ENCODE results near the gene RDX. TPM values are rescaled to one million over a fixed set of nuclear protein-coding genes. Genes with fewer than 3 reads are reported as not detected.

The RDX gene
- total and polyA plus RNA-seq, 2 of the 8 experiments (the other 6 are each of a cell fraction or from before 2014, with no cell fraction given), result 27.4 to 100 TPM

DNA sequence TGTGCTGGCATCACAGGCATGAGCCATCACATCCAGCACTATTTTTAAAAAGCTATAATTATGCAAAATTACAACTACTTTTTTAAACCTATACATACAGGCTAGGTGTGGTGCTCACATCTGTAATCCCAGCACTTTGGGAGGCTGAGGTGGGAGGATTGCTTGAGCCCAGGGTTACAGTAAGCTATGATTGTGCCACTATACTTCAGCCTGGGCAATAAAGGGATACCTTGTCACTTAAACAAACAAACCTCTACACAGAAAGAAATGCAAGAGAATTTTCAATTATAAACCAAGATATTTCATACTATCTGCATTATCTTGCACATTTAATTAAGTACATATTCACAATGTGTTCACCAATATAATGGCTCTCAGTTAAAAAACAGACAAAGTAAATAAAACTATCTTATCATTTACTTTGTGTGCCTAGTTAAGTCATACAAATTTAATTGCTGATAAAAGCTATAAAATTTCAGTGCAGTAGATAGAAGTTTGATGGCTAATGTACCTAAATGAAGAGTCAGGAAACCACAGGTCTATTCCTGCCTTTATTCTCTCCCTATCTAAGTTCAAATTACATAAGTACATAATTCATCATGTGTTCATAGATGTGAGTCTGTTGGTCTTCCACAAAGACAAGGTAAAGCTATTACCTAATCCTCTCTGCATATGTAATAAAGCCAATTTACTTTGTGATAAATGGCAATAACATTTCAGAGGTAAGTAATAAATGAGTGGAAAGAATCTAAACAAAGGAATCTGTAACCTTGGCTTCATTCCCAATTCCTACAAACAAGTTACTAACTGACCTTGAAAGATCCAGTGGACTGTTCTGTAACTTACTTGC lies 9.0 kb upstream of the RDX start:
- FAIRE-seq, result no peak
- CTCF ChIA-PET (ENCODE audit: partially characterized antibody), result interaction anchor here (1.3 kb wide), 1 partner anchor 14 kb away, joined by 3 read pairs; no protein-coding TSS in a partner anchor
- no peaks in the 10 kb centered on the region for H3K27me3 ChIP-seq (replicated peaks in 1 of 4; ENCODE audit: control insufficient read depth in 3 of 4, extremely low read depth in 1 of 4, insufficient read depth in 3 of 4, low read length in 3 of 4)

More for the DNA sequence above, 9.0 kb upstream of the RDX start:
- Histone ChIP-seq H3K36me3 (ENCODE audit: control insufficient read depth in 2 of 4, insufficient read depth in 4 of 4, low read length in 3 of 4) (no peaks in the 10 kb centered on the region), H3K79me2 (ENCODE audit: control insufficient read depth in 1 of 2, insufficient read depth in 2 of 2, low read length in 2 of 2) (no peaks in the 10 kb centered on the region), H3K9me3 (ENCODE audit: insufficient read depth in 2 of 2, low read depth in 1 of 2, low read length in 1 of 2) (peaks cover 0 to 3% of the 10 kb centered on the region in 2 experiments; a peak in 1 of 4 replicates), H4K8ac (ENCODE audit: extremely low read depth, insufficient read depth, low read length) (no peak overlapping the region), H2BK5ac (ENCODE audit: low read depth, low read length) (no peak overlapping the region), H2AK5ac (ENCODE audit: low read depth, low read length) (no peak overlapping the region), H3K18ac (ENCODE audit: extremely low read depth, low read length) (no peak overlapping the region), H3K79me1 (ENCODE audit: low read depth, low read length) (no peaks in the 10 kb centered on the region), H3K56ac (replicated peaks; ENCODE audit: insufficient read length, low read depth, low read length) (no peak overlapping the region), H2BK15ac (ENCODE audit: low read length) (no peak overlapping the region), H3K9ac (replicated peaks in 1 of 4; ENCODE audit: extremely low read depth in 1 of 4, low read depth in 3 of 4, low read length in 3 of 4) (no peak overlapping the region), H3K4me3 (ENCODE audit: extremely low read depth in 1 of 4, insufficient read depth in 2 of 4, low read depth in 3 of 4, low read length in 4 of 4) (no peak overlapping the region), H3K23me2 (ENCODE audit: low read depth, low read length) (0 out of 2 replicates have a peak, but pooled peaks cover 2% of the 10 kb centered on the region), H2BK12ac (ENCODE audit: low read depth, low read length) (no peak overlapping the region), H3K23ac (ENCODE audit: insufficient read length) (no peak overlapping the region), H3K4me1 (replicated peaks in 1 of 4; ENCODE audit: control insufficient read depth in 3 of 4, insufficient read depth in 4 of 4, low read length in 3 of 4) (peaks cover 0 to 12% (median 0%) of the 10 kb centered on the region in 4 experiments; a peak in 2 of 7 replicates), H3K27ac (ENCODE audit: low read depth, low read length) (no peak overlapping the region), H3K4ac (replicated peaks; ENCODE audit: insufficient read length, low read depth, low read length) (no peak overlapping the region), H4K20me1 (replicated peaks in 1 of 2; ENCODE audit: control insufficient read depth in 1 of 2, insufficient read depth in 2 of 2, low read length in 2 of 2) (no peaks in the 10 kb centered on the region), H3K14ac (ENCODE audit: insufficient read length) (no peak overlapping the region), H3K4me2 (ENCODE audit: insufficient read depth in 1 of 2, low read depth in 2 of 2, low read length in 2 of 2) (no peak overlapping the region), H4K5ac (ENCODE audit: insufficient read length, low read depth, low read length) (no peak overlapping the region), H2BK120ac (replicated peaks; ENCODE audit: low read depth, low read length) (no peak overlapping the region), H2AFZ (ENCODE audit: low read length) (no peak overlapping the region), H4K91ac (replicated peaks; ENCODE audit: insufficient read length, low read length) (no peak overlapping the region), H2BK20ac (ENCODE audit: low read length) (no peak overlapping the region)
- no peak for TF ChIP-seq RAD21 (IDR thresholded peaks at IDR 0.05 in 1 of 2, conservative IDR thresholded peaks at IDR 0.05 in 1 of 2; ENCODE audit: low read depth in 2 of 2, low read length in 2 of 2)
- TF ChIP-seq, protein P1, sequence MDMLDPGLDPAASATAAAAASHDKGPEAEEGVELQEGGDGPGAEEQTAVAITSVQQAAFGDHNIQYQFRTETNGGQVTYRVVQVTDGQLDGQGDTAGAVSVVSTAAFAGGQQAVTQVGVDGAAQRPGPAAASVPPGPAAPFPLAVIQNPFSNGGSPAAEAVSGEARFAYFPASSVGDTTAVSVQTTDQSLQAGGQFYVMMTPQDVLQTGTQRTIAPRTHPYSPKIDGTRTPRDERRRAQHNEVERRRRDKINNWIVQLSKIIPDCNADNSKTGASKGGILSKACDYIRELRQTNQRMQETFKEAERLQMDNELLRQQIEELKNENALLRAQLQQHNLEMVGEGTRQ (IDR thresholded peaks at IDR 0.05; ENCODE audit: low read length), result no peak
- no peak for TF ChIP-seq TAF1 (IDR thresholded peaks at IDR 0.05; ENCODE audit: low read depth, low read length)
- no peak for TF ChIP-seq RXRA (IDR thresholded peaks at IDR 0.05; ENCODE audit: insufficient read depth, low read depth, low read length)
- TF ChIP-seq, protein P2, sequence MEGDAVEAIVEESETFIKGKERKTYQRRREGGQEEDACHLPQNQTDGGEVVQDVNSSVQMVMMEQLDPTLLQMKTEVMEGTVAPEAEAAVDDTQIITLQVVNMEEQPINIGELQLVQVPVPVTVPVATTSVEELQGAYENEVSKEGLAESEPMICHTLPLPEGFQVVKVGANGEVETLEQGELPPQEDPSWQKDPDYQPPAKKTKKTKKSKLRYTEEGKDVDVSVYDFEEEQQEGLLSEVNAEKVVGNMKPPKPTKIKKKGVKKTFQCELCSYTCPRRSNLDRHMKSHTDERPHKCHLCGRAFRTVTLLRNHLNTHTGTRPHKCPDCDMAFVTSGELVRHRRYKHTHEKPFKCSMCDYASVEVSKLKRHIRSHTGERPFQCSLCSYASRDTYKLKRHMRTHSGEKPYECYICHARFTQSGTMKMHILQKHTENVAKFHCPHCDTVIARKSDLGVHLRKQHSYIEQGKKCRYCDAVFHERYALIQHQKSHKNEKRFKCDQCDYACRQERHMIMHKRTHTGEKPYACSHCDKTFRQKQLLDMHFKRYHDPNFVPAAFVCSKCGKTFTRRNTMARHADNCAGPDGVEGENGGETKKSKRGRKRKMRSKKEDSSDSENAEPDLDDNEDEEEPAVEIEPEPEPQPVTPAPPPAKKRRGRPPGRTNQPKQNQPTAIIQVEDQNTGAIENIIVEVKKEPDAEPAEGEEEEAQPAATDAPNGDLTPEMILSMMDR (IDR thresholded peaks at IDR 0.05; ENCODE audit: control extremely low read depth in 1 of 3, insufficient read depth in 1 of 3, low read depth in 1 of 3, low read length in 3 of 3), result no peak
- no peak for TF ChIP-seq KDM4A (IDR thresholded peaks at IDR 0.05; ENCODE audit: low read depth, low read length, severe bottlenecking)
- no peak for TF ChIP-seq BACH1 (IDR thresholded peaks at IDR 0.05; ENCODE audit: low read length)
- POLR2A ChIA-PET (ENCODE audit: partially characterized antibody), result no interaction called here
- DNase-seq (ENCODE audit: low read depth in 1 of 2, low spot score in 2 of 2), result no peak

Data from H1 (cell line).